Cardiac fibroblast (primary cell): ENCODE results near the gene SYT9.

Experiments used
- DNase-seq, 2 donors: peaks; one replicate each; pipeline versions ENCODE4 v3.0.0 to v3.0.0-alpha.2; 2010; ENCODE audit warnings: low read depth in 2 of 2
- H3K4me3 ChIP-seq, 2 donors: replicated peaks in 1 of 2; 1 replicate in 1 of 2; 2 replicates in 1 of 2; pipeline ENCODE4 v1.5.1; 2011; ENCODE audit warnings: low read depth in 2 of 2, low read length in 2 of 2, mild to moderate bottlenecking in 2 of 2, moderate library complexity in 1 of 2
- TF ChIP-seq, protein P1 (sequence below): IDR thresholded peaks from one replicate; pipeline ENCODE4 v1.5.1; 2011; ENCODE audit warnings: low read depth, mild to moderate bottlenecking, low read length, inconsistent platforms

Gene SYT9

DNA sequence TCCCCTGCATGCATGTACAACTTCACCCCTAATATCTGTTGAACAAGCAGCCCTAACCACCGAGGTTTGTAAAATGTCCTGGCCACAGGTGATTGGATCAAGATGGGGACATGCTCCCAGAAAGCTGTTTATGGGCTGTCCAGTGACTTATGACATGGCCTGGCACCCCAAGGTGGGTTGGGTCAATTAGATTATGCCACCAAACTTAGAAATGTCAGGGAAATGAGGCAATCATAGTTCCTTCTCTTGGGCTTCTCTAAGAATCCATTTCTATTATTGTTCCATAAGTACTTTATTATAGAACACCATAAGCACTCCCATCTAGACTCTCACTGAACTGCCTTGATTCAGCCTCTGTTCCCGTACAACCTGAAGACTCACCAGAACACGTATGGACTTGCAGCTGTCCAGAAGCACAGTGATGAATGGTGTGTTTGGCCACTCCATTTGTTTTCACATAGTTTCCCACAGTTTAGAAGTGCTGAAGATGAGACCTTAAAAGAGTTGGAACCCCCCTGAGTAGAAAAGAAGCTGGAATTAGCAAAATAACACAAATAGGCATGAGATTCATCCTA lies 188.1 kb downstream of the SYT9 start:
- TF ChIP-seq, protein P1, sequence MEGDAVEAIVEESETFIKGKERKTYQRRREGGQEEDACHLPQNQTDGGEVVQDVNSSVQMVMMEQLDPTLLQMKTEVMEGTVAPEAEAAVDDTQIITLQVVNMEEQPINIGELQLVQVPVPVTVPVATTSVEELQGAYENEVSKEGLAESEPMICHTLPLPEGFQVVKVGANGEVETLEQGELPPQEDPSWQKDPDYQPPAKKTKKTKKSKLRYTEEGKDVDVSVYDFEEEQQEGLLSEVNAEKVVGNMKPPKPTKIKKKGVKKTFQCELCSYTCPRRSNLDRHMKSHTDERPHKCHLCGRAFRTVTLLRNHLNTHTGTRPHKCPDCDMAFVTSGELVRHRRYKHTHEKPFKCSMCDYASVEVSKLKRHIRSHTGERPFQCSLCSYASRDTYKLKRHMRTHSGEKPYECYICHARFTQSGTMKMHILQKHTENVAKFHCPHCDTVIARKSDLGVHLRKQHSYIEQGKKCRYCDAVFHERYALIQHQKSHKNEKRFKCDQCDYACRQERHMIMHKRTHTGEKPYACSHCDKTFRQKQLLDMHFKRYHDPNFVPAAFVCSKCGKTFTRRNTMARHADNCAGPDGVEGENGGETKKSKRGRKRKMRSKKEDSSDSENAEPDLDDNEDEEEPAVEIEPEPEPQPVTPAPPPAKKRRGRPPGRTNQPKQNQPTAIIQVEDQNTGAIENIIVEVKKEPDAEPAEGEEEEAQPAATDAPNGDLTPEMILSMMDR = no peak
- DNase-seq = no peak

DNA sequence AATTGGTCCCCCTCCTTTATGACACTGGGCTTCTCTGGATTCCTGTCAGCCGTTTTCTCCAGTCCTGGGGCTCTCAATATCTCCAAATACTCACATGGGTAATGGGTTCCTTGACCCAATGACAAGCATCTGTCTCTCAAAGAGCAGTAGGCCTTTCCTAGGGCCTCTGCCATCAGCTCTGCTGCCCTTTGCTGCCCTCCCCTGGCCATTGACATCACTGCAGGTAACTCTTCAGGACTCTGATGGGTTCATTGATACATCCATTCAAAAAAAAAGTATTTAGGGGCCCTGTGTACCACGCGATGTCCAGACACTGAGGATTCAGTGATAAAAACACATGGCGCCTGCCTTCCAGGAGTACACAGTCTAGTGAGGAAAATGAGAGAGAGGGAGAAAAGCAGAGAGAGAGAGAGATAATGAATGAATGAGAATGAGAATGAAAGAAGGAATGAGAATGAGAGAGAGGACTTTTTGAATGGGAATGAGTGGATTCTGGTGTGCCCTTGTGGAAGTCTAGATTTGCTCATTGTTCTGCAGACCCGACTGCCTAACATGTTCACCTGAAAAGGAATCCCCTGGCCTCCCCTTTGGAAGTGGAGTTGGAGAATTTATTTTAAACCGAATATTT lies 191.0 kb downstream of the SYT9 start:
- no peak overlapping the region for H3K4me3 ChIP-seq
- peak; percentile 51 to 60 for DNase-seq
- TF ChIP-seq, protein P1 = peak; percentile 93

More for the DNA sequence above, 188.1 kb downstream of the SYT9 start:
- no peak overlapping the region for H3K4me3 ChIP-seq

DNA sequence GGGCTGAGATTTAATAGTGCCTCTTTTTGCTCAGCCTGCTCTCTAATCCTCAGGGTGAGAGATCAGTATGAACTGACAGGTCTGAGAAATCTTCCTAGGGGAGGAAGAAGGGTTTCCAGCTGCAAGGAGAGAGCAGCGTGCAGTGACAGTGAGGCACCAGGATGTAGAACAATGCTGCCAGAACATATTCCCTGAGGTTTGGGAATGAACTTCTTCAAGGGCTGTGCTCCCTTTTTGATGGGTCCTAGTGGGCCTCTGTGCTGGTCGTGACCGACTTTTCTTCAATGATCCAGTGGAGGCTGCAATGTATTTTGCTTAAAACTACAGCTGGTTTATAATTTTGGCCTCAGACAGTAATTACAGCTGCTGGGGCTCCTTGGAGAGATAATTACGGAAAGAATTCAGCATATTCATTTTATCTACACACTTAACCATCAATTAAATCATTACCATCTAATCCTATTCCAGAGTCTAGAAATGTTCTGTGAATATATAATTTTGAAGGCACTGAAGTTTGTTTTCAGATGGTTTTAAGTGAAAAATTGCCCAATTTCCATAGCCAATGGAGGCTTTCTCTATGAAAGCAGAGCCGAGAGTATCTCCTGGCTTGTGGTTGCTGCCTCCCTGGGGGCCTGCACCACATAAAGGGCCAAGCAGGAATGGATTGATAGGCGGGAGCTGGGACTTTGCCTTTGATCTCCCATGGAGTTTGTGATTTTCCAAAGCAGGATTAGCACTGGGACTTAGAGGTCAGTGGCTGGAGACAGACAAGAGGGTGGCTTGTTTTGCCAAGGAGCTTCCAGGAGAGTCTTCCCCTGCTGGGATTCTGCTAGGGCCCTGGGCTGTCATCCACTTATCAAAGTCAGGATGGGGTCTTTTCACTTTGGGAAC lies 192.6 kb downstream of the SYT9 start:
- TF ChIP-seq, protein P1 = no peak
- DNase-seq = no peak
- no peak overlapping the region for H3K4me3 ChIP-seq

DNA sequence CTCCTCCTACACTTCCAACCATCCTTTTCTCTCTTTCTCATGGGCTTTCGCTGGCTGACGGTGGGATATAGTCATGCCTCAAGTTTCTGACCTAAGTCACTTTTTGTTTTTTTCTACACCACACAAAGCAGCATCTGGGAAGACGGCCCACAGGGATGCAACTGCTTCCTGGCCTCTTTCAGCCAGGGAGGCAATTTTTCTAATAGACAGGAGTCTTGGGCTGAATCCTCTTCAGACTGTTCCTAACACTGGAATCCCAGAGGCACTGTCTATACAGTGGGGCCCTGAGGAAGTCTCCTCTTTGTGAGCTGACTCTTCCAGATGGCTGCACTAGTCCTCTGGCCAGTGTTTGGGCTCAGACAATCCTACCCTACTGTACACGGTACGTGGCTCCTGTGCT lies 193.9 kb downstream of the SYT9 start:
- DNase-seq = no peak
- no peak overlapping the region for H3K4me3 ChIP-seq
- TF ChIP-seq, protein P1 = no peak

DNA sequence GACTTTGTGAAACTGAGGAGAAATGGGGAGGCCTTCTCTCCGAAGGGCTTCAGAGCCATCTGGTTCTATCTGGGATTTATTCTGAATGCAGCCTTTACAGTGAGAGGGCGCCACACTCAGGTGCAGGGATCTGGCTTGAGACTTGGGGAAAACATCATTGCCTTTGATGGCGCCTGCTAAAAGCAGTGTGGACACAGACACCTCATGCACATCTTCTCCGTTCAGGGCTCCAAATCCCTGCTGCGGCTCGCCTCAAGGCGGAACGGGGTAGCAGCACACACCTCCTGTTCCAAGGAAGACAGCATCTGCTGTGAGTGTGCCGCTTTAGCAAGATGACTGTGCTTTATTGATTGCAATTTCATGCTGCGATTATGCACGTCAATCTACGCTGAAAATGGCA lies 196.5 kb downstream of the SYT9 start:
- TF ChIP-seq, protein P1 = no peak
- no peak overlapping the region for H3K4me3 ChIP-seq
- DNase-seq = no peak

DNA sequence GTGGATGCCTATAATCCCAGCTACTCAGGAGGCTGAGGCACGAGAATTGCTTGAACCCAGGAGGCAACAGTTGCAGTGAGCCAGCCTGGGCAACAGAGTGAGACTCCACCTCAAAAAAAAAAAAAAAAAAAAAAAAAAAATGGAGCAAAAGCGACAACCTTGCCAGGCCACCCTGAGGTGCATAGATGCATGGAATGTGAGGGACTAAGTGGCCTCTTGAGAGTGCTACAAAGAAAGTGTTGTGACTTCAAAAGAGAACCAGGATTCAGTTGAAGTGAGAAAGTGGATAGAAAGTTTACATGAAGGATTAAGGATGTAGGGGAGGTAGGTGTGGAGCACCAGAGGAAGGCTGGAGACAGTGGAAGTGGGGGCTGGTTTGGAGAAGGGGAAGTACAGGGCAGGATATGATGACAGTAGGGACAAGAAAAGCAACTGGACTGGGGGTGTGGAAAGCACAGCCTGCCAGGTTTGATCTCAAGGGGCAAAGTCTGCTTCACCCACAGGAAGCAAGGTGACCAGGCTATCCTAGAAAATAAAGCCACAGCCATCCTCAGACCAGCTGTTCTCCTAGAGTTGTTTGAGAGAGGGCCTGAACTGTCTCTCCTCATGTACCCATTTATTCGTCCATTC lies 197.6 kb downstream of the SYT9 start:
- DNase-seq = no peak
- H3K4me3 ChIP-seq = no peak overlapping the region
- TF ChIP-seq, protein P1 = no peak
